Right atrium auricular region (tissue), 2 donors: ENCODE data around the gene ATXN2L. TPM values are rescaled to one million over a fixed set of nuclear protein-coding genes. Genes with fewer than 3 reads are reported as not detected.

ENCODE experiments used
- DNase-seq: peaks from one replicate; pipeline ENCODE4 v3.0.0-alpha.2; 2019; ENCODE audit warnings: low spot score
- H3K27ac ChIP-seq, 2 donors: fragments of 200-600 bp; sonication (generic); 1 replicate in 1 of 2; 2 replicates in 1 of 2; pipeline ENCODE4 v1.5.1; 2016 to 2019
- H3K27me3 ChIP-seq, 2 donors: fragments of 200-600 bp; sonication (generic); one replicate each; pipeline versions ENCODE4 v1.5.1 to v1.6.0; 2017 to 2019
- H3K36me3 ChIP-seq: fragments of 200-600 bp; sonication (generic); one replicate; pipeline ENCODE4 v1.5.1; 2016
- H3K4me1 ChIP-seq, 2 donors: fragments of 200-600 bp; sonication (generic); one replicate each; pipeline versions ENCODE4 v1.5.1 to v1.6.0; 2017 to 2019
- H3K4me3 ChIP-seq, 2 donors: fragments of 200-600 bp; sonication (generic); 1 replicate in 1 of 2; 2 replicates in 1 of 2; pipeline ENCODE4 v1.5.1; 2017 to 2019; ENCODE audit warnings: mild to moderate bottlenecking in 1 of 2, moderate library complexity in 1 of 2
- H3K9me3 ChIP-seq, 2 donors: fragments of 200-600 bp; sonication (generic); one replicate each; pipeline ENCODE4 v1.5.1; 2019
- total RNA-seq, 2 donors: library from RNA; depleted of rRNA; stranded (reverse); fragments of >200 nt; gene quantifications; one replicate each; pipeline ENCODE4 v1.1.0, GENCODE V29; 2016
- TF ChIP-seq, protein P1 (sequence below), 2 donors: fragments of 200-600 bp; sonication (generic); IDR thresholded peaks; one replicate each; pipeline ENCODE4 v1.5.1; 2019; ENCODE audit warnings: antibody characterized with exemption in 2 of 2

ATXN2L gene
- total RNA-seq, 2 donors from 2014 or later, result 26.0 to 55.1 TPM

DNA sequence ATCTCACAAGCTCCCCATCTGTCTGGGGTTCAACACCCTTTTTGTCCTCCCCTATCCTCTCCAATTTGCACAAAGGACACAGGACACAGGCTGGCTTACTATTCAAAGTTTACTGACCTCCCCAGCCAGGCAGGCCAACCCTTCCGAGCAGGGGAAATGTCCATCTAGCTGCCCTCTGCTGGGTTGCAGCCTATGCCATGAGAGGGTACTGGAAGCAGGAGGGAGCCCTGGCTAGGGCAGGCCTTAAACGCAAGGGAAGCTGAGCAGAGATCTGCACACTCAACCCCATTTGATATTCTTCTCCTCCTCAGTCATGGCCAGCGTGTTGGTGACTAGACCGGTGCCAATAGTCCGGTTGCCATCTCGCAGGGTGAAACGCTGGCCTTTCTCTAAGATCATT is 19.9 kb downstream of the ATXN2L start:
- no peak overlapping the region for H3K27ac ChIP-seq
- peaks cover 0 to 22% of the 10 kb centered on the region in 2 donors for H3K4me1 ChIP-seq
- H3K9me3 ChIP-seq, result no peaks in the 10 kb centered on the region
- TF ChIP-seq, protein P1, sequence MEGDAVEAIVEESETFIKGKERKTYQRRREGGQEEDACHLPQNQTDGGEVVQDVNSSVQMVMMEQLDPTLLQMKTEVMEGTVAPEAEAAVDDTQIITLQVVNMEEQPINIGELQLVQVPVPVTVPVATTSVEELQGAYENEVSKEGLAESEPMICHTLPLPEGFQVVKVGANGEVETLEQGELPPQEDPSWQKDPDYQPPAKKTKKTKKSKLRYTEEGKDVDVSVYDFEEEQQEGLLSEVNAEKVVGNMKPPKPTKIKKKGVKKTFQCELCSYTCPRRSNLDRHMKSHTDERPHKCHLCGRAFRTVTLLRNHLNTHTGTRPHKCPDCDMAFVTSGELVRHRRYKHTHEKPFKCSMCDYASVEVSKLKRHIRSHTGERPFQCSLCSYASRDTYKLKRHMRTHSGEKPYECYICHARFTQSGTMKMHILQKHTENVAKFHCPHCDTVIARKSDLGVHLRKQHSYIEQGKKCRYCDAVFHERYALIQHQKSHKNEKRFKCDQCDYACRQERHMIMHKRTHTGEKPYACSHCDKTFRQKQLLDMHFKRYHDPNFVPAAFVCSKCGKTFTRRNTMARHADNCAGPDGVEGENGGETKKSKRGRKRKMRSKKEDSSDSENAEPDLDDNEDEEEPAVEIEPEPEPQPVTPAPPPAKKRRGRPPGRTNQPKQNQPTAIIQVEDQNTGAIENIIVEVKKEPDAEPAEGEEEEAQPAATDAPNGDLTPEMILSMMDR (IDR thresholded peaks at IDR 0.05), result no peak
- DNase-seq, result no peak
- H3K4me3 ChIP-seq, result no peak overlapping the region
- H3K27me3 ChIP-seq, result no peaks in the 10 kb centered on the region
- H3K36me3 ChIP-seq, result peaks cover 37% of the 10 kb centered on the region

DNA sequence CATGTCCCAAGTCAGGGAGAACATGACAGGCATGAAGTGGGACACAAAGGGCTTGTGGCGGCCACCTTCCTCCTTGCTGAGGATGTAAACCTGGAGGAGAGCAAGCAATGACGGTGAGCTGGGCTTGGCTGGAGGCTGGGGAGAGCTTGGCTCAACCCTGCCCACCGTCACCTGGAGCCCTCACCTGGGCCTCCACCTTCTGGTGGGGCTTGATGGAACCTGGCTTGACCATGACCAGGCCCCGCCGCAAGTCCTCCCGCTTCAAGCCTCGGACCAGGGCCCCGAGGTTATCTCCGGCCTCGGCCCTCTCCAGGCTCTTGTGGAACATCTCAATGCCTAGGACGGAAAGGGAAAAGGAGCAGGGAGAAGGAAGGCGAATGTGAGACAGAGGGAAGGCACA is 21.0 kb downstream of the ATXN2L start:
- Histone ChIP-seq H3K9me3 (no peaks in the 10 kb centered on the region), H3K4me3 (no peak overlapping the region), H3K4me1 (peaks cover 0 to 22% of the 10 kb centered on the region in 2 donors), H3K36me3 (peaks cover 37% of the 10 kb centered on the region), H3K27ac (no peak overlapping the region), H3K27me3 (no peaks in the 10 kb centered on the region)
- TF ChIP-seq, protein P1 (IDR thresholded peaks at IDR 0.05), result no peak
- no peak for DNase-seq

GRCh38 chr16:28844226-28844885 is 21.6 kb downstream of the ATXN2L start:
- TF ChIP-seq, protein P1 (IDR thresholded peaks at IDR 0.05), result no peak
- Histone ChIP-seq H3K27me3 (no peaks in the 10 kb centered on the region), H3K4me3 (no peak overlapping the region), H3K36me3 (peaks cover 37% of the 10 kb centered on the region), H3K27ac (no peak overlapping the region), H3K4me1 (peaks cover 0 to 22% of the 10 kb centered on the region in 2 donors), H3K9me3 (no peaks in the 10 kb centered on the region)
- no peak for DNase-seq

- DNase-seq, result no peak
- TF ChIP-seq, protein P1 (IDR thresholded peaks at IDR 0.05), result no peak
- peak overlapping the region; percentile 89 to 92 for H3K27ac ChIP-seq
Observed at GRCh38 chr16:28845293-28845692, 22.5 kb downstream of the ATXN2L start.

DNA sequence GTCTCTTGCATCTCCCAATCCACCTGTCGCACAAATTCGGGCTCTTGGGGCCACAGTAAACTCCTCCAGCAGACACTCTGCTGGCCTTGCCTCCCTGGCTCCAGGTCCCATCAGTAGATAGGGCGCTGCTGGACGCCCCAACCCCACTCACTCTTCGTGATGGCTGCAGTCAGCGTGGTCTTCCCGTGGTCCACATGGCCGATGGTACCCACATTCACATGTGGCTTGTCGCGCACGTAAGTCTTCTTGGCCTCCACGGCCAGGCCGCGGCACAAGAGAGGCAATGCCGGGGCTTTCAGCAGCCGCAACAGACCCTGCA is 22.9 kb downstream of the ATXN2L start:
- Histone ChIP-seq H3K36me3 (peaks cover 37% of the 10 kb centered on the region), H3K27me3 (no peaks in the 10 kb centered on the region), H3K9me3 (no peaks in the 10 kb centered on the region), H3K4me1 (peaks cover 0 to 22% of the 10 kb centered on the region in 2 donors), H3K27ac (peak overlapping the region; percentile 89 to 92), H3K4me3 (peak overlapping the region; percentile 97 to 99)
- TF ChIP-seq, protein P1 (IDR thresholded peaks at IDR 0.05), result no peak
- DNase-seq, result no peak

More at GRCh38 chr16:28845293-28845692, 22.5 kb downstream of the ATXN2L start:
- Histone ChIP-seq H3K9me3 (no peaks in the 10 kb centered on the region), H3K4me3 (peak overlapping the region; percentile 97 to 99), H3K36me3 (peaks cover 37% of the 10 kb centered on the region), H3K27me3 (no peaks in the 10 kb centered on the region), H3K4me1 (peaks cover 0 to 22% of the 10 kb centered on the region in 2 donors)
